ENCODE data around the gene AKAP6. TPM values are rescaled to one million over a fixed set of nuclear protein-coding genes. Genes with fewer than 3 reads are reported as not detected.

Gene AKAP6
- total RNA-seq, 1 donor from 2014 or later: 0.64 TPM

- no peak for DNase-seq (ENCODE audit: low read depth in 2 of 2)
Measured at GRCh38 chr14:32666308-32666707, 337.2 kb downstream of the AKAP6 start.

- DNase-seq (ENCODE audit: low read depth in 2 of 2): no peak
Measured at GRCh38 chr14:32667287-32667686, 338.2 kb downstream of the AKAP6 start.

GRCh38 chr14:32667791-32668190, 338.7 kb downstream of the AKAP6 start:
- DNase-seq (ENCODE audit: low read depth in 2 of 2): no peak

DNA sequence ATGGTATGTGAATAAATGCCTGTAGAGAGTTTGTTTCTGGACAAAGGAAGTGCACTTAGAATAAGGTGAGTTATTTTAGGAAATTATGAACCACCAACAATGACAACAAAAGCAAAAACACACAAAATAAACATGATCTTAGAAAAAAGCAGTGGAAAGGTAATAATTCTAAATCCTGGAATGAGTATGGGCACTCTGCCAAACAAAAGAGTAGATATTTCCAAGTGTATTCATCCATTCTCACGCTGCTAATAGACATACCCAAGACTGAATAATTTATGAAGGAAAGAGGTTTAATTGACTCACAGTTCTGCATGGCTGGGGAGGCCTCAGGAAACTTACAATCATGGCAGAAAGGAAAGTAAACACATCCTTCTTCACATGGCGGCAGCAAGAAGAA, 340.3 kb downstream of the AKAP6 start:
- DNase-seq (ENCODE audit: low read depth in 2 of 2): peak in 1 of 2 donors; percentile 41

DNA sequence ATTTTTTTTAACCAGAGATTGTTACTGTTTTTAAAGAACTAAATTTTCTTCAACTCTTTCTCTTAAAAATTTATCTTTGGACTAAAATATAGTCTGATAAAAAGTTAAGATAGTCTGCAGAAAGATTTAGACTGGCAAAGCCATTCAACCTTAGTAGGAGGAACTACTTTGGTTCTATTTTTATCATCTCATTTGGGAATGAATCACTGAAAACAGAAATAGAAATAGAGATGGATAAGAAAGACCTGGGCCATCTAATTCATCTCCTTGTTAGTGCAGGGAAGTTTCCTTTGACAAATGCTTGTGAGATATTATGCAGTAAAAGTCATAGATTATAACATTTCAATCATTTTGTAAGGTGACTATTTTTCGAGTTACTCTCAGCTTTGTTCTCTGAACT, 346.3 kb downstream of the AKAP6 start:
- DNase-seq (ENCODE audit: low read depth in 2 of 2): no peak

- DNase-seq (ENCODE audit: low read depth in 2 of 2): no peak
Measured at GRCh38 chr14:32677129-32677780, 348.2 kb downstream of the AKAP6 start.

DNA sequence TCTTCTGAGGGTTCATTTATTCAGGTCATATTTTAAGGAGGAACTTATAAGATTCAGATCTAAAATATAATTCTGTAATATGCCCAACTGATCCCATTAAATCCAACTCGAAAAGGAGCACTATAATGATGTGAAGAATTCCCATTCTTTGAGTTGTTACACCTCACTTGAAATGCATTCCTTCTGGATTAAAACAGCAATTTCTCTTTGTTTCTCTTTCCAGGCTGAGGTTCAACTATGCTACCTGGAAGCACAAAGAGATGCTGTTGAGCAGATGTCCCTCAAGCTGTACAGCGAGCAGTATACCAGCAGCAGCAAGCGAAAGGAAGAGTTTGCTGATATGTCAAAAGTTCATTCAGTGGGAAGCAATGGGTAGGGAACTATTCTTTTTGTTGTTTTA, 349.0 kb downstream of the AKAP6 start:
- DNase-seq (ENCODE audit: low read depth in 2 of 2): no peak

GRCh38 chr14:32679927-32680612, 351.0 kb downstream of the AKAP6 start:
- DNase-seq (ENCODE audit: low read depth in 2 of 2): no peak

GRCh38 chr14:32681598-32681997, 352.5 kb downstream of the AKAP6 start:
- DNase-seq (ENCODE audit: low read depth in 2 of 2): no peak

DNA sequence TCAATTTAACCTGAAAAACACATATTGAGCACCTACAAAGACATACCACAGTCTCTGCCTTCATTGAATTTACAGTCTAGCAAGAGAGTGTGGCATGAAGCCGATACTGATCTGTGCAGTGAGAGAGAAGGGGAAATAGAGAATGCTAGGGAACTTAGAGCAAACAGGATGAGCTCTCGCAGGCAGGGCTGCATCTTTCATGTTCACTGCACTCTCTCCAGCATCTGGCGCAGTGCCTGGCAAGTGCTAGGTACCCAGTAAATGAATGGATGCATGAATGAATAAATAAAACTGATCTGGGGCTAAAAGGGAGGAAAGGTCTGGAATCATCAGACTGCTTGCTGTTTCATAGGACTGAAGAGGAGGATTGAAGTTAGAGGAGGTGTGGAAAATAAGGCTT, 353.1 kb downstream of the AKAP6 start:
- DNase-seq (ENCODE audit: low read depth in 2 of 2): no peak

DNA sequence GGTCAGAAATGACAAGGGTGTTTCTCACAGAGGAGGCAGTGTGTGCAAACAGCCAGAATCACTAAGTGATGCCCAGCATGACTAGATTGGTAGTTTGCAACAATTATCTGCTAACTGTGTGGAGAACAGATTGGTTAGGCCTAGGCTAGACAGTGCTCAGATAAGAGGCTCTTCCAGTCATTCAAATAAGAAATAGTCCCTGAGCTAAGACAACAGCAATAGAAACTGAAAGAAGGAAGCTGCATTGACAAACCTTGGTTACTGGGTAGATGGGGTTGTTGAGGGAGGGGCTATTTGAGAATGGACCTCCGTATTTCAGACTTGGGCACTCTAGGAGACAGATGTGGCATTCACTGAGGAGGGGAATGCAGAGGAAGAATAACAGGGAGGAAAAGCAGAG, 354.6 kb downstream of the AKAP6 start:
- DNase-seq (ENCODE audit: low read depth in 2 of 2): no peak

DNA sequence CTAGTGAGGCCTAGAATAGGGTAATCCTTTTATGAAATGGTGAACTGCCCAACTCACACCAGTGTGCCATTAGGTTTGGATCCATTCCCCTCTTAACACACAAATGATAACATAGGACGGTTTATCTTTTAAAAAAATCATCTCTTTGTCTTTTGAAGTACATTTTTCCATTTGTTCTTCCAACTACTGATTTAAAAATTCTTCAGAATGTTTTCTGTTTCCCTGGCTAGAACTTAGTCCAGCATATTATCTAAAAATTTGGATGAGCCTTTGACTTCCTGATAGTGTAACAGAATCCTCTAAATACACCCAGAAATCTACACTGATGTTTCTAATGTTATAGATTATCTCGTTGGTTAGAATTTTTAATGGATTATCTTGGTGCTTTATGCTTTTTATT, 359.8 kb downstream of the AKAP6 start:
- no peak for DNase-seq (ENCODE audit: low read depth in 2 of 2)

- no peak for DNase-seq (ENCODE audit: low read depth in 2 of 2)
Measured at GRCh38 chr14:32692441-32692840, 363.3 kb downstream of the AKAP6 start.

GRCh38 chr14:32693114-32693513, 364.0 kb downstream of the AKAP6 start:
- no peak for DNase-seq (ENCODE audit: low read depth in 2 of 2)

- no peak for DNase-seq (ENCODE audit: low read depth in 2 of 2)
Measured at GRCh38 chr14:32694795-32695449, 365.8 kb downstream of the AKAP6 start.

- DNase-seq (ENCODE audit: low read depth in 2 of 2): no peak
Measured at GRCh38 chr14:32696325-32697091, 367.4 kb downstream of the AKAP6 start.

GRCh38 chr14:32697114-32697513, 368.0 kb downstream of the AKAP6 start:
- DNase-seq (ENCODE audit: low read depth in 2 of 2): no peak

GRCh38 chr14:32697704-32698103, 368.6 kb downstream of the AKAP6 start:
- peak; percentile 29 to 62 for DNase-seq (ENCODE audit: low read depth in 2 of 2)

DNA sequence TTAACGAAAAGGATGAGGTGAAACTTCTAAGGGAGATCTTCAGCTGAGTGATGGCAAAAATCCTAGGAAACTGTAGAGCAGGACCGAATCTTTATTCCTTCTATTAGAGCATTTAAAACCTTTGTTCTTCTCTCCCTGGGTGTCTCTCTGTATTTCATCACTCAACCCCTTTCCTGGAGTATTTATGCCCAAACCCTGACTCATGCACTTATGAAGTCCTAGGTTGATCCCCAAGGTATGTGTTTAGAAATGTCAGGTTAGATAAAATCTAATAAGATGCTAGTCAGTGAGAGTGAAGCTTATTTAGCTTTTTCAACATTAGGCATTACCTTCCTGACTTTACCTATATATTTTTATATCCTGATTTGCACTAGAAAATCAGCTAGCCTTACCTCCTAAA, 369.7 kb downstream of the AKAP6 start:
- no peak for DNase-seq (ENCODE audit: low read depth in 2 of 2)

DNA sequence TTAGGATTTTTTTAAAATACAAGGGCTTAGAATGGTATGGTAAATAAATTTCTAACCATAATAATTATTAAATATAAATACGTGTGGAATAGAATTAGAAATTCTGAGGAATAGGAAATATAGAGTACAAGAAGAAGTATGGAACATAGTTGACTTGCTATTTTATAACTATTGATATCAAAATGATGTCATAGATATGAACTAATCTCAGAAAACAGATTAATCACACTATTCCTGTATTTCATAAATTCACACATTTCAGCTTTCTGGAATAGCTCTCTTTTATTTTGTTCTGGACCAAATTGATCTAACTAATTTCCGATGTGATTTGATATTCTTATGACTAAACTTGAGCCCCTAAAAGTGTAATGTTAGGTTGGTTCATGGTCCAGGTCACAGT, 372.4 kb downstream of the AKAP6 start:
- DNase-seq (ENCODE audit: low read depth in 2 of 2): no peak

GRCh38 chr14:32702088-32702487, 373.0 kb downstream of the AKAP6 start:
- DNase-seq (ENCODE audit: low read depth in 2 of 2): no peak

GRCh38 chr14:32702562-32702961, 373.5 kb downstream of the AKAP6 start:
- DNase-seq (ENCODE audit: low read depth in 2 of 2): peak; percentile 51 to 81
